HG03575 (cell line): Measurements from ENCODE around the gene ALDH1A2.

Source experiments
- ATAC-seq: cut with Tn5 transposase; IDR thresholded peaks from one replicate; pipeline ENCODE4 v1.9.1; 2021; ENCODE audit not compliant: unreplicated experiment, insufficient number of reproducible peaks, low FRiP score; ENCODE audit errors: extremely low read depth

ALDH1A2 gene

GRCh38 chr15:57921371-57921770 lies 144.1 kb downstream of the ALDH1A2 start:
- ATAC-seq = no peak

DNA sequence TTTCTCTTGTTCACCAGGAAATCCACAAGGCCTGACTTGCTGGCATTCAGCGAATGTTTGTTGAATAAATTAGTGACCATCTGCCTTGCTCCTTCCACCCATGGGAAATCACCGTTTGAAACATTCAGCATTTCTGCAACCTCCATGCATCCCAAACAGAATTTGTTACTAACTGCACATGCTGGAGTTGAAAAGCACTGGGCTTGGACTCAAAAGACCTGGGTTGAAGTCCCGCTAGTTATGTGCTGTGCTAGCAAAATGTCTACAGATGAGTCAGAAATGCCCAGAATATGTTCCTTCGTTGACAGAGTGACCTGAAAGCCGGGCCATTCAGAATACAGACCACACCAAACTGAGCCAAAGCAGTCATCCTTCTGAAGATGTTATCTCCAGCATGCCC lies 144.6 kb downstream of the ALDH1A2 start:
- ATAC-seq = no peak

- no peak for ATAC-seq
Observed at GRCh38 chr15:57919754-57920153, 145.8 kb downstream of the ALDH1A2 start.

GRCh38 chr15:57917998-57918397 lies 147.5 kb downstream of the ALDH1A2 start:
- no peak for ATAC-seq

DNA sequence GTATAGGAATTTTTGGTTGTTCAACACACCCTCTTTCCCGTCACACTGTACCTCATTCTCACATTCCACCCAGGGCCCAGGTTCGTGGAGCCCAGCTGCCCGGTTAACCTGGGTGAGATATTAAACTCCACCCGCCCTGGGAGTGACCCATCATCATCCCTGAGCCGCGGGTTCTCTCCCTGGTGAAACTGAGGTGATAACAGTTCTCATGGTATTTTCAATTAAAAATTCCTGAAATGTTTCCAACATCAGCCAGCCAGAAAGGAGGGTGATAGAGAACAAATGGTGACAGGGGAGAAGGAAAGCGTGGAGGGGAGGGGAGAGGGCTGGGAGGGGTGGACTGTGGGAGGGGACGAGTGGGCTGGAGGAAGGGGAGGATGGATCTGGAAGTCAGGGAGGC lies 148.8 kb downstream of the ALDH1A2 start:
- ATAC-seq = no peak

GRCh38 chr15:57915827-57916531 lies 149.5 kb downstream of the ALDH1A2 start:
- no peak for ATAC-seq

DNA sequence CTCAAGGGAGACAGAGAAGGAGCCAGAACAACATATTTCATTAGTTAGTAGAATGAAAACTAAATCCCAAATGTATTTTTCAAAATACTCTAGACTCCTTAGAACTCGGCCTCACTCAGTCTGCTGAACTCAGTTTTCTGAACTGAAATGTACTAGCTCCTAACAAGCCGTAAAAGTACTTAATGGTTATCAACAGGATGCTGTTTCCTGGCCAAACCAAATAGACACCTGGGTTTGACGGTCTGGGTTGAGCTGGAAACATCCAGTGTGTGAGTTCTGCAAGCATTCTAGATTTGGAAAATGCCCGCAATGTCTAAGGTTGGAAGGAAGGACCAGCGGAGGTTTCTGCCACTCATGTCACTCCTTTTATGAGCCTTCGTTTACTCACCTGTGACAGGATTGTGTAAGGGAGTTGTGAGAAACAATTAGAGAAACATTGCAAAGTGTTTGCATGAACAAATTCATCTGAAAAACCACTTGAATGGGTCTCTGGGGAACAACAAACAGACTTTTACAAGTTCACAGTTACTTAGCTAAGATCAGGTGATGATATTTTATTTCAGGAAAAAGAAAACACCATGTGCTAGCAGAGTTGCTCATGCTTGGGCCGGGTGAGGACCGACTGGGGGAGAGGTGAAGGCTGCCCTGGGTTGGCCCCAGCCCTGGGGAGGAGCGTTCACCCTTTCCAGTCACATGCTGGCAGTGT lies 151.0 kb downstream of the ALDH1A2 start:
- no peak for ATAC-seq

- ATAC-seq = no peak
Observed at GRCh38 chr15:57911247-57911646, 154.3 kb downstream of the ALDH1A2 start.

- ATAC-seq = no peak
Observed at GRCh38 chr15:57910672-57911071, 154.8 kb downstream of the ALDH1A2 start.

DNA sequence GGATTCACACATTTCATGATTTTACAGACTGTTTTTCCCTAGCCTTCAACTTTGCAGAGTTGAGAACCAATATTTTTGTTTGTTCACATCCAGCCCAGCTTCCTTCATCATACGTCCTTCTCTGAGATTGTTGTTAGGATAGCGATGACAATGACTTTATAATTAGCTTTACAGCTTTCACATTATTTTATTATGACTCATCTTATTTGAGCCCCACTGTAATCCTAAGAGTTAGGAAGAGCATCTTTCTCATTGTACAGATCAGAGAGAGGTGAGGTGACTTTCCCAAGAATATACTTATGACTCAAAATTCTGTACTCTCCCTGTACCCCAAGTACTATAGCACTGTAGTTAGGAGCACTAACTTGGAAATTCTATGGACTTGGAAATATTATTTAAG lies 156.1 kb downstream of the ALDH1A2 start:
- ATAC-seq = no peak

DNA sequence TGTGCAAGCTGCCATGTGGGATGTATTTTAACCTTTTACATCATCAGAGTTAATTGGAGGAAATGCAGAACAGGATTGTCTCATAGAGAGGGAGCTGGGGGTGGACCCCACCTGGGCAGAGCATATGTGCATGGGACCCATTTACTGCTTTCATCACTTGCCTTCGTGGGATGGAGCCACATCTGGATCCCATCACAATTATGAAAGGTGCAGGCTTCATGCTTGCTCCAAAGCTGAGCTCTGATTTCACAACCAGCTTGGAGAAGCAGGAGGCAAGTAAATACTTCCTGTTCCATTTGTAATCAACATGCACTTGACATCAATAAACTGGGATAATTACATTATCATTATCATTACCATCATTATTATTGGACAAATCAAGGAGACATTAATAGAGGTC lies 161.9 kb downstream of the ALDH1A2 start:
- ATAC-seq = no peak
